SK-N-SH (cell line): ENCODE measurements around the gene CXorf49. TPM values are rescaled to one million over a fixed set of nuclear protein-coding genes. Genes with fewer than 3 reads are reported as not detected.

Experiments
- CTCF ChIA-PET: fragments of 300-600, 350-600 bp; formaldehyde crosslinking; extraction: SDS; loops from one replicate; lab custom pipeline; 2021; lab: Yijun Ruan, JAX
- POLR2A ChIA-PET: fragments of 350-600 bp; sonication (Branson Sonifier 250); formaldehyde crosslinking; extraction: SDS; loops from one replicate; lab custom pipeline; 2020; ENCODE audit warnings: antibody characterized with exemption, inconsistent platforms; lab: Yijun Ruan, JAX
- DNase-seq: peaks from one replicate; pipeline ENCODE4 v3.0.0; 2012
- H2AFZ ChIP-seq: fragments of 200-600 bp; sonication (generic); 2 replicates; pipeline ENCODE4 v1.8.1; 2016; ENCODE audit warnings: antibody characterized with exemption, mild to moderate bottlenecking, low read depth
- H3F3A ChIP-seq: fragments of 200-600 bp; sonication (generic); replicated peaks from 2 replicates; pipeline ENCODE3; 2016; ENCODE audit warnings: antibody characterized with exemption, mild to moderate bottlenecking; ENCODE audit not compliant: insufficient read depth
- H3K27ac ChIP-seq, 2 experiments: fragments of 200-500 bp in 1 of 2; fragments of 200-600 bp in 1 of 2; sonication (Bioruptor generic) in 1 of 2; sonication (generic), shearing (Covaris generic) in 1 of 2; 2 replicates each; pipeline versions ENCODE4 v1.5.1 to v1.6.1; 2014 to 2016; ENCODE audit warnings: low read depth in 2 of 2, inconsistent platforms in 1 of 2, low read length in 1 of 2, mild to moderate bottlenecking in 1 of 2, mixed read lengths in 1 of 2
- H3K27me3 ChIP-seq: fragments of 200-600 bp; sonication (generic), shearing (Covaris generic); 2 replicates; pipeline ENCODE4 v1.6.1; 2016; ENCODE audit warnings: mixed run types; ENCODE audit not compliant: insufficient read depth
- H3K36me3 ChIP-seq, 2 experiments: fragments of 200-500 bp in 1 of 2; fragments of 200-600 bp in 1 of 2; sonication (Bioruptor generic) in 1 of 2; sonication (generic) in 1 of 2; replicated peaks in 1 of 2; 2 replicates each; pipeline versions ENCODE3 to v1.5.1; 2014 to 2016; ENCODE audit warnings: low read length in 1 of 2, mild to moderate bottlenecking in 1 of 2; ENCODE audit not compliant: insufficient read depth in 2 of 2, control insufficient read depth in 1 of 2
- H3K4me1 ChIP-seq, 2 experiments: fragments of 200-500 bp in 1 of 2; fragments of 200-600 bp in 1 of 2; sonication (Bioruptor generic) in 1 of 2; sonication (generic), shearing (Covaris generic) in 1 of 2; 2 replicates each; pipeline versions ENCODE4 v1.5.1 to v1.6.1; 2014 to 2016; ENCODE audit warnings: low read depth in 1 of 2, low read length in 1 of 2, mixed run types in 1 of 2; ENCODE audit not compliant: insufficient read depth in 2 of 2, control insufficient read depth in 1 of 2
- H3K4me2 ChIP-seq: fragments of 200-600 bp; sonication (generic), shearing (Covaris generic); 2 replicates; pipeline ENCODE4 v1.6.1; 2017; ENCODE audit warnings: mixed run types
- H3K4me3 ChIP-seq, 2 experiments: fragments of 200-500 bp in 1 of 2; fragments of 200-600 bp in 1 of 2; sonication (Bioruptor generic) in 1 of 2; sonication (generic), shearing (Covaris generic) in 1 of 2; 2 replicates each; pipeline versions ENCODE4 v1.5.1 to v1.8.1; 2014 to 2016; ENCODE audit warnings: low read depth in 2 of 2, inconsistent platforms in 1 of 2, low read length in 1 of 2, mild to moderate bottlenecking in 1 of 2, mixed read lengths in 1 of 2, moderate library complexity in 1 of 2
- H3K79me2 ChIP-seq: fragments of 200-600 bp; sonication (generic); 2 replicates; pipeline ENCODE4 v1.8.1; 2017; ENCODE audit warnings: mild to moderate bottlenecking; ENCODE audit not compliant: insufficient read depth
- H3K9ac ChIP-seq: fragments of 200-600 bp; sonication (generic); 2 replicates; pipeline ENCODE4 v1.6.1; 2017; ENCODE audit warnings: mixed run types
- H3K9me2 ChIP-seq: fragments of 200-600 bp; sonication (generic); 2 replicates; pipeline ENCODE4 v1.6.1; 2017; ENCODE audit warnings: mixed run types
- H3K9me3 ChIP-seq: fragments of 200-600 bp; sonication (generic); 2 replicates; pipeline ENCODE4 v1.6.1; 2017; ENCODE audit warnings: mixed run types, mild to moderate bottlenecking, moderate library complexity
- H4K20me1 ChIP-seq: fragments of 200-600 bp; sonication (generic); 2 replicates; pipeline ENCODE4 v1.6.1; 2017; ENCODE audit warnings: mild to moderate bottlenecking, mixed run types; ENCODE audit not compliant: insufficient read depth
- CHD2 ChIP-seq: fragments of 150-350 bp; IDR thresholded peaks from 2 replicates; pipeline ENCODE4 v1.6.1; 2018; ENCODE audit warnings: low read length; ENCODE audit not compliant: partially characterized antibody
- ELF1 ChIP-seq: IDR thresholded peaks from 2 replicates; pipeline ENCODE4 v1.4.0; 2012
- EP300 ChIP-seq, 2 experiments: IDR thresholded peaks; 2 replicates each; pipeline versions ENCODE4 v1.4.0 to v1.6.1; 2012; ENCODE audit warnings: borderline replicate concordance in 1 of 2, low read depth in 1 of 2, low read length in 1 of 2
- GATA2 ChIP-seq: sonication (generic); formaldehyde crosslinking; IDR thresholded peaks from 2 replicates; pipeline ENCODE4 v1.5.0; 2020; ENCODE audit warnings: mild to moderate bottlenecking, missing genetic modification reagents
- IRF3 ChIP-seq: fragments of 150-350 bp; IDR thresholded peaks from 2 replicates; pipeline ENCODE4 v1.6.1; 2016; ENCODE audit warnings: mild to moderate bottlenecking, low read depth, low read length
- MEF2A ChIP-seq: IDR thresholded peaks from 2 replicates; pipeline ENCODE4 v1.4.0; 2012; ENCODE audit warnings: low read depth, borderline replicate concordance
- MXI1 ChIP-seq: IDR thresholded peaks from 2 replicates; pipeline ENCODE4 v1.6.1; 2012; ENCODE audit warnings: mild to moderate bottlenecking, low read depth, low read length, improper control_type of control experiment
- POLR2AphosphoS5 ChIP-seq: IDR thresholded peaks from 2 replicates; pipeline ENCODE4 v1.6.1; 2012; ENCODE audit warnings: low read depth, low read length
- RFX5 ChIP-seq: IDR thresholded peaks from 2 replicates; pipeline ENCODE4 v1.6.1; 2012; ENCODE audit warnings: mild to moderate bottlenecking, improper control_type of control experiment, low read length
- TEAD4 ChIP-seq: IDR thresholded peaks from 2 replicates; pipeline ENCODE4 v1.4.0; 2012; ENCODE audit warnings: mild to moderate bottlenecking, borderline replicate concordance; ENCODE audit not compliant: insufficient read depth
- YY1 ChIP-seq: IDR thresholded peaks from 2 replicates; pipeline ENCODE4 v1.4.0; 2012; ENCODE audit warnings: low read depth, mild to moderate bottlenecking
- WGBS: methylation state at CpG from one replicate; pipeline ENCODE4 v1.1.6; 2017; ENCODE audit warnings: low lambda C conversion rate; 5-methylcytosine and 5-hydroxymethylcytosine counted together
- polyA plus RNA-seq, 3 experiments: library from polyadenylated mRNA; depleted of rRNA; stranded (reverse); fragments of >200 nt; gene quantifications; 2 replicates each; pipeline ENCODE4 v1.2.3, GENCODE V29; 2012
- TF ChIP-seq, protein P1 (sequence below): IDR thresholded peaks from 2 replicates; pipeline ENCODE4; 2012
- TF ChIP-seq, protein P2 (sequence below): IDR thresholded peaks from 2 replicates; pipeline ENCODE4 v1.4.0; 2012; ENCODE audit warnings: low read depth
- TF ChIP-seq, protein P3 (sequence below): fragments of 150-350 bp; IDR thresholded peaks from 2 replicates; pipeline ENCODE4 v1.6.1; 2017; ENCODE audit warnings: antibody characterized with exemption, low read length, low read depth, borderline replicate concordance

CXorf49 gene
- polyA plus RNA-seq, 1 of the 3 experiments (the other 2 are of a cell fraction) = not detected

DNA sequence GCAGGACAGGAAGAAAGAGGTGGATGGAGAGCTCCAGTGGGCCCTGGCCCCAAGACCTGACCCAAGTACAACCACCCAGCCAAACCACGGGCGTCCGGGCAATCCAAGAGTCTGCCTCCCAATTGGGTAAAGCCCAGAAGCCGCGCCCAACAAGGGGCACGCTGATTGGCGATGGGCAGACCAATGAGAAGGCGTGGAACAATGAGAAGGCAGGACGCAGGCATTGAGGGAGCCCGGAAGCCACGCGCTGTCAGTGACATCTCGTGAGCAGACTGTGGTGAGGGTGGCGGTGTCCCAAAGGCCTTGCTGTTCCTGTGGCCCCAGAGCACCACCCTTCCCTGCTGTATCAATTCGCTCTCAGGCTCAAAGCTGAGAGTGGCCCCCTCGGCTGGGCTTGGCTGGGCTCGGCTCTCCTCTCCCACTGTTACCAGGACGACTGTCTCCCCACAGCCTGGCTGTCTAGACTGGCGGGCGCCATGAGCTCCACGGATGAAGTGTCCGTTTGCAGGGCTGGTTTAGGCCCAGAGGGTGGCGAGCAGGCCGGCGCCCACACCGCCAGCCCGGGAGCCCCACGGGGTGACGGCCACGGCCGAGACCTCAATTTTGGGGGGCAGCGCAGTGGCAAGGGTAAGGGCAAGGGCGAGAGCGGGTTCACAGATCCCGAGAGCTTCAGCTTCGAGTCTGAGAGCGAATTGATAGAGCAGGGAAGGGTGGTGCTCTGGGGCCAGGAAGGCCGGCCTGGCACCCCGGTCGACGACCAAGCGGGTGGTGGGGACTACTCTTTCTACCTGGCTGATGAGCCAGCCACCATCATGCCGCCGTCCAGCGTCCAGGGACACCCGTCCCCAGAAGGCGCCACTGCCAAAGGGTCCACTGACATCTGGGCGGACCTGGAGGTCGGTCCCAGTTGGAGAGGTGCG, 50.5 kb downstream of the CXorf49 start, which contains the start of gene LOC101059915:
Gene LOC101059915, plus strand, starts transcription at position 219 of the 920 bp plus-strand sequence.
- H3K27ac ChIP-seq = no peak within 1 kb of the TSS
- ChIA-PET POLR2A (no interaction called here), CTCF (interaction anchor here (2.0 kb wide), 1 partner anchor 15 kb away, joined by 6 read pairs; no protein-coding TSS in a partner anchor)
- DNase-seq = no peak
- no peak within 1 kb of the TSS for H2AFZ ChIP-seq
- H3K4me2 ChIP-seq = no peak within 1 kb of the TSS
- no peaks in the 10 kb centered on the region for H3K36me3 ChIP-seq
- no peaks in the 10 kb centered on the region for H4K20me1 ChIP-seq
- H3K4me3 ChIP-seq = no peak within 1 kb of the TSS
- H3K4me1 ChIP-seq = no peaks in the 10 kb centered on the region
- no peaks in the 10 kb centered on the region for H3K79me2 ChIP-seq
- H3K9ac ChIP-seq = no peak within 1 kb of the TSS
- H3K27me3 ChIP-seq = peaks cover 41% of the 10 kb centered on the region
- no peak for TF ChIP-seq GATA2
- TF ChIP-seq CHD2 = no peak
- no peak for TF ChIP-seq YY1
- TF ChIP-seq, protein P1, sequence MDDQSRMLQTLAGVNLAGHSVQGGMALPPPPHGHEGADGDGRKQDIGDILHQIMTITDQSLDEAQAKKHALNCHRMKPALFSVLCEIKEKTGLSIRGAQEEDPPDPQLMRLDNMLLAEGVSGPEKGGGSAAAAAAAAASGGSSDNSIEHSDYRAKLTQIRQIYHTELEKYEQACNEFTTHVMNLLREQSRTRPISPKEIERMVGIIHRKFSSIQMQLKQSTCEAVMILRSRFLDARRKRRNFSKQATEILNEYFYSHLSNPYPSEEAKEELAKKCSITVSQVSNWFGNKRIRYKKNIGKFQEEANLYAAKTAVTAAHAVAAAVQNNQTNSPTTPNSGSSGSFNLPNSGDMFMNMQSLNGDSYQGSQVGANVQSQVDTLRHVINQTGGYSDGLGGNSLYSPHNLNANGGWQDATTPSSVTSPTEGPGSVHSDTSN = no peak
- TF ChIP-seq MEF2A = no peak
- no peaks in the 10 kb centered on the region for H3K9me3 ChIP-seq
- H3K9me2 ChIP-seq = no peaks in the 10 kb centered on the region
- 45% methylated on average over 29 of the region's 50 CpGs for WGBS
- no peaks in the 10 kb centered on the region for H3F3A ChIP-seq

GRCh38 chrX:71666240-71667223, 51.6 kb downstream of the CXorf49 start:
- DNase-seq = no peak
- TF ChIP-seq RFX5 = no peak
- TF ChIP-seq, all 33 proteins: peak for 0
- H3K9ac ChIP-seq = no peak overlapping the region
- peaks cover 40% of the 10 kb centered on the region for H3K27me3 ChIP-seq
- H3K27ac ChIP-seq = no peak overlapping the region
- ChIA-PET CTCF (interaction anchor here (2.0 kb wide), 1 partner anchor 14 kb away, joined by 6 read pairs; no protein-coding TSS in a partner anchor), POLR2A (no interaction called here)
- WGBS = 58% methylated on average over 23 of the region's 48 CpGs
- H3K4me1 ChIP-seq = no peaks in the 10 kb centered on the region
- H3K9me2 ChIP-seq = no peaks in the 10 kb centered on the region
- H3K4me2 ChIP-seq = no peak overlapping the region
- no peaks in the 10 kb centered on the region for H3K79me2 ChIP-seq
- H3F3A ChIP-seq = no peaks in the 10 kb centered on the region
- H3K9me3 ChIP-seq = no peaks in the 10 kb centered on the region
- no peak overlapping the region for H3K4me3 ChIP-seq
- H4K20me1 ChIP-seq = no peaks in the 10 kb centered on the region
- no peak overlapping the region for H2AFZ ChIP-seq
- no peaks in the 10 kb centered on the region for H3K36me3 ChIP-seq

DNA sequence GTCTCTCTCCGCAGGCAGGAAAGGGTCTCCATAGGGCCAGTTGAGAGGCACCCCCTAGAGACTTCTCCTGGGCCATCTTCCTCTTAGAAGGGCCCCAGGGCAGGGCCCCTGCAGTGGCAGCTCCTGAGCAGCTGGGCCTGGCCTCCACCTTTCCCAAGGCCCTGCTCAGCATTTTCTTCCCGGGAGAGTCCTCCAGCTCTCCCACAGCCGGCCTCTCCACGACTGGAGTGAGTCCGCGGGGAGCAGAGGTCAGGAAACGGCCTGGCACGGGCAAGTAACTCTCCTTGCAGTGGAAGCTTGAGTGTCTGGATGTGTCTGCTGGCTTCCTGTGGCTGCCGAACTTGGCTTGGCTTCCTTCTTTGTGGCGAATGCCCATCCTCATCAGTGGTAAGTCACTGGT, 52.3 kb downstream of the CXorf49 start:
- Histone ChIP-seq H3K36me3 (no peaks in the 10 kb centered on the region), H3K4me3 (no peak overlapping the region), H3K79me2 (no peaks in the 10 kb centered on the region), H3K27ac (no peak overlapping the region), H3K9ac (no peak overlapping the region), H2AFZ (no peak overlapping the region), H4K20me1 (no peaks in the 10 kb centered on the region), H3K9me2 (no peaks in the 10 kb centered on the region), H3K27me3 (peaks cover 40% of the 10 kb centered on the region), H3F3A (no peaks in the 10 kb centered on the region), H3K4me1 (no peaks in the 10 kb centered on the region), H3K4me2 (no peak overlapping the region), H3K9me3 (no peaks in the 10 kb centered on the region)
- 37% methylated on average over 9 of the region's 10 CpGs for WGBS
- DNase-seq = no peak
- CTCF ChIA-PET = interaction anchor here (0.6 kb wide), 1 partner anchor 194 kb away, joined by 3 read pairs; no protein-coding TSS in a partner anchor
- POLR2A ChIA-PET = no interaction called here
- no peak for TF ChIP-seq EP300 (IDR thresholded peaks at IDR 0.05; ENCODE audit: borderline replicate concordance in 1 of 2, low read depth in 1 of 2, low read length in 1 of 2)
- TF ChIP-seq, protein P2, sequence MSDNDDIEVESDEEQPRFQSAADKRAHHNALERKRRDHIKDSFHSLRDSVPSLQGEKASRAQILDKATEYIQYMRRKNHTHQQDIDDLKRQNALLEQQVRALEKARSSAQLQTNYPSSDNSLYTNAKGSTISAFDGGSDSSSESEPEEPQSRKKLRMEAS = no peak
- TF ChIP-seq GATA2 = no peak
- no peak for TF ChIP-seq TEAD4
- TF ChIP-seq IRF3 = no peak
- TF ChIP-seq ELF1 = no peak
- TF ChIP-seq POLR2AphosphoS5 = no peak
- TF ChIP-seq, protein P3, sequence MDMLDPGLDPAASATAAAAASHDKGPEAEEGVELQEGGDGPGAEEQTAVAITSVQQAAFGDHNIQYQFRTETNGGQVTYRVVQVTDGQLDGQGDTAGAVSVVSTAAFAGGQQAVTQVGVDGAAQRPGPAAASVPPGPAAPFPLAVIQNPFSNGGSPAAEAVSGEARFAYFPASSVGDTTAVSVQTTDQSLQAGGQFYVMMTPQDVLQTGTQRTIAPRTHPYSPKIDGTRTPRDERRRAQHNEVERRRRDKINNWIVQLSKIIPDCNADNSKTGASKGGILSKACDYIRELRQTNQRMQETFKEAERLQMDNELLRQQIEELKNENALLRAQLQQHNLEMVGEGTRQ = no peak
- TF ChIP-seq CHD2 = no peak
- no peak for TF ChIP-seq MXI1
